H9 (cell line): ENCODE results near the gene TSPYL1. TPM values are rescaled to one million over a fixed set of nuclear protein-coding genes. Genes with fewer than 3 reads are reported as not detected.

Experiments used
- DNase-seq: peaks from one replicate; pipeline ENCODE4 v3.0.0-alpha.2; 2017
- H2AFZ ChIP-seq: one replicate; pipeline ENCODE4 v1.6.1; 2013; ENCODE audit warnings: mild to moderate bottlenecking, low read length, control low read depth, moderate library complexity
- H2AK5ac ChIP-seq: 2 replicates; pipeline ENCODE4 v1.6.1; 2013; ENCODE audit warnings: low read length, control low read depth, mixed read lengths; ENCODE audit not compliant: insufficient read length
- H2BK120ac ChIP-seq: one replicate; pipeline ENCODE4 v1.6.1; 2013; ENCODE audit warnings: low read depth, mild to moderate bottlenecking, low read length, control low read depth, inconsistent platforms; ENCODE audit not compliant: poor library complexity, severe bottlenecking
- H2BK12ac ChIP-seq: 2 replicates; pipeline ENCODE4 v1.6.1; 2013; ENCODE audit warnings: low read length, control low read depth, mixed read lengths, low read depth; ENCODE audit not compliant: insufficient read length
- H2BK15ac ChIP-seq: 2 replicates; pipeline ENCODE4 v1.6.1; 2013; ENCODE audit warnings: low read depth, low read length, control low read depth
- H2BK20ac ChIP-seq: one replicate; pipeline ENCODE4 v1.6.1; 2013; ENCODE audit warnings: low read depth, mild to moderate bottlenecking, low read length, control low read depth, inconsistent platforms; ENCODE audit not compliant: poor library complexity, severe bottlenecking
- H2BK5ac ChIP-seq: 2 replicates; pipeline ENCODE4 v1.6.1; 2013; ENCODE audit warnings: low read length, control low read depth, mixed read lengths; ENCODE audit not compliant: insufficient read length
- H3K14ac ChIP-seq: 2 replicates; pipeline ENCODE4 v1.6.1; 2013; ENCODE audit warnings: low read length, control low read depth; ENCODE audit not compliant: insufficient read depth
- H3K18ac ChIP-seq: 2 replicates; pipeline ENCODE4 v1.6.1; 2013; ENCODE audit warnings: low read depth, mild to moderate bottlenecking, mixed read lengths, low read length, control low read depth; ENCODE audit not compliant: insufficient read length
- H3K23ac ChIP-seq: 2 replicates; pipeline ENCODE4 v1.6.1; 2013; ENCODE audit warnings: low read length, control low read depth, mixed read lengths, low read depth; ENCODE audit not compliant: insufficient read length
- H3K23me2 ChIP-seq: 2 replicates; pipeline ENCODE4 v1.6.1; 2013; ENCODE audit warnings: low read depth, mild to moderate bottlenecking, mixed read lengths, low read length, control low read depth; ENCODE audit not compliant: insufficient read length, poor library complexity, severe bottlenecking
- H3K27ac ChIP-seq: 2 replicates; pipeline ENCODE4 v1.5.1; 2013; ENCODE audit warnings: low read length, control low read depth, mixed read lengths, low read depth; ENCODE audit not compliant: insufficient read length
- H3K27me3 ChIP-seq: 2 replicates; pipeline ENCODE4 v1.6.1; 2013; ENCODE audit warnings: low read length, control low read depth, inconsistent platforms; ENCODE audit not compliant: insufficient read depth
- H3K4ac ChIP-seq: 2 replicates; pipeline ENCODE4 v1.6.1; 2013; ENCODE audit warnings: low read depth, mild to moderate bottlenecking, control low read depth, inconsistent platforms, low read length, moderate library complexity
- H3K4me1 ChIP-seq: 2 replicates; pipeline ENCODE4 v1.6.1; 2013; ENCODE audit warnings: low read length, control low read depth, inconsistent platforms; ENCODE audit not compliant: insufficient read depth
- H3K4me2 ChIP-seq: 2 replicates; pipeline ENCODE4 v1.6.1; 2013; ENCODE audit warnings: low read length, control low read depth, mixed read lengths; ENCODE audit not compliant: insufficient read length, insufficient read depth
- H3K56ac ChIP-seq: 2 replicates; pipeline ENCODE4 v1.6.1; 2013; ENCODE audit warnings: low read depth, mild to moderate bottlenecking, mixed read lengths, low read length, control low read depth; ENCODE audit not compliant: insufficient read length
- H3K79me1 ChIP-seq: 2 replicates; pipeline ENCODE4 v1.6.1; 2013; ENCODE audit warnings: low read depth, mild to moderate bottlenecking, moderate library complexity, low read length, control low read depth, inconsistent platforms; ENCODE audit not compliant: insufficient read depth, poor library complexity, severe bottlenecking
- H3K79me2 ChIP-seq: 2 replicates; pipeline ENCODE4 v1.6.1; 2013; ENCODE audit warnings: low read length, control low read depth, inconsistent platforms; ENCODE audit not compliant: insufficient read depth
- H3K9ac ChIP-seq: 2 replicates; pipeline ENCODE4 v1.6.1; 2013; ENCODE audit warnings: low read length, control low read depth, mixed read lengths; ENCODE audit not compliant: insufficient read length; ENCODE audit errors: extremely low read depth
- H3K9me3 ChIP-seq: one replicate; pipeline ENCODE4 v1.6.1; 2013; ENCODE audit warnings: low read depth, low read length, inconsistent platforms; ENCODE audit not compliant: control insufficient read depth
- H3T11ph ChIP-seq: one replicate; pipeline ENCODE4 v1.6.1; 2013; ENCODE audit warnings: mild to moderate bottlenecking, low read length, control low read depth, inconsistent platforms
- H4K20me1 ChIP-seq: one replicate; pipeline ENCODE4 v1.6.1; 2013; ENCODE audit not compliant: control insufficient read depth, insufficient read length, insufficient read depth
- H4K5ac ChIP-seq: 2 replicates; pipeline ENCODE4 v1.6.1; 2013; ENCODE audit warnings: low read depth, mild to moderate bottlenecking, mixed read lengths, low read length, control low read depth; ENCODE audit not compliant: insufficient read length
- H4K8ac ChIP-seq: replicated peaks from 2 replicates; pipeline ENCODE4 v1.6.1; 2013; ENCODE audit warnings: low read length, control low read depth, mixed read lengths, low read depth; ENCODE audit not compliant: insufficient read length
- H4K91ac ChIP-seq: 2 replicates; pipeline ENCODE4 v1.6.1; 2013; ENCODE audit warnings: low read depth, mild to moderate bottlenecking, moderate library complexity, mixed read lengths, low read length, control low read depth; ENCODE audit not compliant: insufficient read length
- H3K27ac Mint-ChIP-seq, 3 experiments: 2 replicates in 2 of 3; 3 replicates in 1 of 3; pipeline ENCODE4 v1.8.0; 2020 to 2021; ENCODE audit warnings: mixed read lengths in 3 of 3, mild to moderate bottlenecking in 1 of 3, moderate library complexity in 1 of 3
- H3K27me3 Mint-ChIP-seq: 2 replicates; pipeline ENCODE4 v1.8.0; 2021; ENCODE audit warnings: low read depth, mild to moderate bottlenecking, moderate library complexity, mixed read lengths
- H3K36me3 Mint-ChIP-seq, 3 experiments: 2 replicates in 2 of 3; 3 replicates in 1 of 3; pipeline ENCODE4 v1.8.0; 2020 to 2021; ENCODE audit warnings: low read depth in 3 of 3, mixed read lengths in 3 of 3; ENCODE audit not compliant: insufficient read depth in 1 of 3
- H3K4me1 Mint-ChIP-seq, 2 experiments: 2 replicates each; pipeline ENCODE4 v1.8.0; 2020; ENCODE audit warnings: mixed read lengths in 2 of 2
- H3K4me3 Mint-ChIP-seq, 2 experiments: 2 replicates in 1 of 2; 3 replicates in 1 of 2; pipeline ENCODE4 v1.8.0; 2020 to 2021; ENCODE audit warnings: mild to moderate bottlenecking in 2 of 2, mixed read lengths in 2 of 2, moderate library complexity in 1 of 2
- H3K9me3 Mint-ChIP-seq, 2 experiments: 2 replicates in 1 of 2; 3 replicates in 1 of 2; pipeline ENCODE4 v1.8.0; 2020; ENCODE audit warnings: mild to moderate bottlenecking in 2 of 2, mixed read lengths in 2 of 2, moderate library complexity in 1 of 2
- CTCF ChIP-seq: fragments of 200-600 bp; sonication (generic); conservative IDR thresholded peaks from 3 replicates; pipeline ENCODE4 v1.8.0; 2021; ENCODE audit warnings: antibody characterized with exemption, mild to moderate bottlenecking
- WGBS: extraction: QIAGEN DNeasy Blood & Tissue Kit; methylation state at CpG from one replicate; pipeline ENCODE4 v1.1.7; 2013; ENCODE audit warnings: missing lambda C conversion rate, low lambda C conversion rate, mixed read lengths; ENCODE audit not compliant: insufficient read length; ENCODE audit errors: extremely low coverage; 5-methylcytosine and 5-hydroxymethylcytosine counted together
- total RNA-seq: library from RNA; stranded (reverse); gene quantifications from 2 replicates; pipeline ENCODE4 v1.2.1, GENCODE V29; 2021

TSPYL1 gene
- total RNA-seq, 1 experiment from 2014 or later, result 75.3 TPM

DNA sequence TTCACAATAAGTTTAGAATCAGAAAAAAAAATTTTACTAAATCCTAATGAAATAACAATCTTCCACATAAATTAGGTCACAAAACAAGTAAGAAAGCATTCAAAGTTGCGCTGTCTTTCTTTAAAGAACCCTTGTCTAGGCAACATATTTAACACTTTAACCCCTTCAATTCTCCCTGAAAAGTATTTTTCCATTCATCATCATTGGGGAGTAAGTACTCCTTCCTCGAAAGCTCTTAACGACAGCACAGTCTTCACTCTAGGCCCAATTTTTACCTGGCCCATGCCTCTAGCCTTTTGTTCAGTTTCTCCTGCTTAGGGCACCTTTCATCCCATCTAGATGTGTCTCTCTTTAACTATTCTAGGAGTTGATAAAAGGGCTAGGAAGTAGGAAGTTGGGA, 2.6 kb downstream of the TSPYL1 start:
- H3K23ac ChIP-seq, result no peak overlapping the region
- peaks cover 15% of the 10 kb centered on the region for H3K79me2 ChIP-seq
- H4K91ac ChIP-seq, result no peak overlapping the region
- Mint-ChIP-seq H3K9me3 (no peaks in the 10 kb centered on the region), H3K27me3 (no peaks in the 10 kb centered on the region; the same call in 1 of the 2 replicates), H3K4me3 (peak overlapping the region; percentile 96 to 99), H3K27ac (peak overlapping the region in 1 of 3 experiments; percentile 26; a peak in 1 of 7 replicates), H3K36me3 (peaks cover 8 to 38% (median 28%) of the 10 kb centered on the region in 3 experiments; a peak in 6 of 7 replicates), H3K4me1 (peaks cover 49 to 56% of the 10 kb centered on the region in 2 experiments)
- H2BK5ac ChIP-seq, result no peak overlapping the region
- H3K56ac ChIP-seq, result no peak overlapping the region
- DNase-seq, result no peak
- no CpG with 5 or more reads among the region's 3 CpGs for WGBS
- no peak overlapping the region for H2AK5ac ChIP-seq
- H2AFZ ChIP-seq, result no peak overlapping the region
- H3K23me2 ChIP-seq, result peaks cover 10% of the 10 kb centered on the region
- H2BK12ac ChIP-seq, result no peak overlapping the region
- H4K5ac ChIP-seq, result no peak overlapping the region
- H3K9me3 ChIP-seq, result no peaks in the 10 kb centered on the region
- H3K27ac ChIP-seq, result no peak overlapping the region
- no peaks in the 10 kb centered on the region for H3K27me3 ChIP-seq
- H3K4me2 ChIP-seq, result peak overlapping the region; percentile 87
- no peak overlapping the region for H2BK120ac ChIP-seq
- H3K79me1 ChIP-seq, result peaks cover 6% of the 10 kb centered on the region
- H3K9ac ChIP-seq, result peak overlapping the region; percentile 26
- no peak overlapping the region for H3K4ac ChIP-seq
- no peak overlapping the region for H4K8ac ChIP-seq
- H3K4me1 ChIP-seq, result peaks cover 3% of the 10 kb centered on the region; the same call in 1 of the 2 replicates
- H3K14ac ChIP-seq, result no peak overlapping the region
- H4K20me1 ChIP-seq, result no peaks in the 10 kb centered on the region
- H3K18ac ChIP-seq, result no peak overlapping the region
- no peak overlapping the region for H3T11ph ChIP-seq
- no peak for TF ChIP-seq CTCF
- H2BK15ac ChIP-seq, result no peak overlapping the region
- H2BK20ac ChIP-seq, result no peak overlapping the region
